RKO (cell line): ENCODE measurements around the gene PCSK1N.

Experiments used
- DNase-seq: peaks from one replicate; pipeline ENCODE4 v3.0.0-alpha.2; 2016; ENCODE audit warnings: low spot score

The PCSK1N gene

GRCh38 chrX:48789366-48790220 lies 45.8 kb downstream of the PCSK1N start:
- no peak for DNase-seq

DNA sequence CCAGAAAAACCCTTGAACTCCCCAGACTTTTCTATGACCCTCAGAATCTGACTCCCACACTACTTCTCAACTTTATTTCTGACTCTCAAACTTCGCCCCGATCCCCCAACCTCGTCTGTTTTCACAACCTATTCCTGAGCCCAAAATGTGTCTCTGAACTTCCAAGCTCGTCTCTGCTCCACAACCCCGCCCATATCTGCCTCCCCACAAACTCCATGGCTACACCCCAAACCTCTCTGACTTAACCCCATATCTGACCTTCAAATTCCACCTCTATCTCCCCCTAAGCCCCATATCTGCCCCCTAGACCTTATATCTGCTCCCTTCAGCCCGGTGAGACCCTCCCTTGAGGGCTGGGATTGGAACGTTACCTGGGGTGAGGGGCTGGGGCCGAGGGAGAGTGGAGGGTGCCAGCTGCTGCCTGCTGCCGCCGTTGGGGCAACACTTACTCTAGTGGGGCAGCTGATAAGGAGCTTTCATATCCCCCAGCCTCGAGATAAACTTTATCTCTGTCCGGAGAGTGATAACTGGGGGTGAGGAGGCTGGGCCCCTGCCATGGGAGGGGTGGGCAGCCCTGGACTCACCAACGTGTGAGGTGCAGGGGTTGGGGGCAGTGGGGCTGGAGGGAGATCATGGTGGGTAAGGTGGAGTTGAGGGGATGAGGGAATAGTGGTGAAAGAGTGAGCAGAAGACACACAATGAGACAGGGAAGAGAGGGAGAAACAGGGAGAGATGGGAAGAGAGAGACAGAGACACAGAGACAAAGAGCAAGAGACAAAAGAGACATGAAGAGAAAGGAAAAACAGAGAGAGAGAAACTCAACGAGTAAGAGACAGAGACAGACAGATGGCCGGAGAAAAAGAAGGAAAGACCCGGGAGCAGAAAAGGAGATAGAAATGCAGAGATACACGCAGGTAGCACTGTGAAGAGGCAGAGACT lies 47.6 kb downstream of the PCSK1N start:
- no peak for DNase-seq

- no peak for DNase-seq
Observed at GRCh38 chrX:48786825-48787504, 48.4 kb downstream of the PCSK1N start.

DNA sequence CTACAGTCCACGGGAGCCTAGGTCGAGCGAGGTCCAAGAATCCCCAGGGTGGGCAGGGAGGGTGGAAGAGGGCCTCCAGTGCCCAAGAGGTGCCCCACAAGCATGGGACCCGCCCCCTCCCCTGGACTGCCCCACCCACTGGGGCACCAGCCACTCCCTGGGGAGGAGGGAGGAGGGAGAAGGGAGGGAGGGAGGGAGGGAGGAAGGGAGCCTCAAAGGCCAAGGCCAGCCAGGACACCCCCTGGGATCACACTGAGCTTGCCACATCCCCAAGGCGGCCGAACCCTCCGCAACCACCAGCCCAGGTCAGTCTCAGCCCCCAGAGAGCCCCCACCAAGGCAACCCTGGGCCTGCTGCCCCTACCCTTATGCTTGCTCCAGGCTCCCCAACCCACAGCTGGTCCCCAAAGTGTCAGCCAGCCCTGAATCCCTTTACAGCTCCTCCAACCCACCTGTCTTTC lies 49.0 kb downstream of the PCSK1N start, which contains the start of gene GATA1:
Gene GATA1 (plus strand): TSS at position 250 of the 460 bp plus-strand sequence. CDS start 4,520 bp downstream, outside the sequence.
- DNase-seq, result no peak

GRCh38 chrX:48785540-48786214 lies 49.7 kb downstream of the PCSK1N start:
- no peak for DNase-seq

DNA sequence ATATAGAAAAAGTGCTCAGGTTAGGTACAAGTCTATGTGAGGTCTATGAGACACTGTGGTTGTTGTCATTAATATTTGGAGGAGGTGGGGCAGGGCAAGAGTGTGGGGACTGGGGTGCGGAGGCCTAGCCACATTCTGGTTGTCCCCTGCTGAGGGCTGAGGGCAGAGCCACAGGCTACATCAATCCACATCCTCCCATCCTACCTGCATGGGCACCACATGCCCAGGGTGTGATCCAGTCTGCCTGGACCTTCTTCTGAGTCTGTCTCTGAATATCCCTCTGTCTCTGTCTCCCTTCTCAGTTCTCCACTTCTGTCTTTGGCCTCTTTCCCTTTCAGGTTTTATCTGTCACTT lies 50.2 kb downstream of the PCSK1N start:
- DNase-seq, result no peak

DNA sequence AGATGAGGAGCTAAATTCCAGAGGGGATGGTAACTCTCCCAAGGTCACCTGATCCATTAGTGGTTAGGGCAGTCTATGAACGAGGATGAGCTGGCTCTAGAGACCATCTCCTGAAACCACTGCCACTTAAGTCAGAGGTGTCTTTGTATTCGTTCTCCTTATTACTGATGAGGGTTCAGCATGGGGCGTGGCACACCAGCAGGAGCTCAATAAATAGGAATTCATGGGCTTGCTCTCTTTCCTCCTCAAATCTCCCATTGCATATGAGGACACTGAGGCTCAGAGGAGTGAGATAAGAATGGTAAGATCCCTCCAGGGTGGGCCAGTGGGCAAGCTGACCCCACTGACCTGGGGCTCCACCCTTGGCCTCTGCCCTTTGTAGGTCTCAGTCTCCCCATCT lies 50.7 kb downstream of the PCSK1N start:
- DNase-seq, result no peak

- no peak for DNase-seq
Observed at GRCh38 chrX:48782795-48783194, 52.6 kb downstream of the PCSK1N start.

DNA sequence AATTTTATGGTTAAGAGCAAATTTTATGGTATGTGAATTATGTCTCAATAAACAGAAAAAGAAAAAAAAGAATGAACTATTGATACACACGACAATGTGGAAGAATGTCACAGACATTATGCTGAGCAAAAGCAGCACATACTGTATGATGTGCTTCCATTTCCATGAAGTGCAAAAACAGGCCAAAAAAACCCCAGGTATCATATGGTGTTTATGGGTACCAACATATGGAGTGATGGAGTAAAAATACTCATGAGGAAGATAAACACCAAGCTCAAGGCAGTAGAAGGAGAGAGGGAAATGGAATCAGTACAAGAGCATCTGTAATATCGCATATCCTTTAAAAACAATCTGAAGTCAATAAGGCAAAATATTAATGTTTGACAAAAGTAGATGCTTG lies 53.2 kb downstream of the PCSK1N start:
- DNase-seq, result no peak

DNA sequence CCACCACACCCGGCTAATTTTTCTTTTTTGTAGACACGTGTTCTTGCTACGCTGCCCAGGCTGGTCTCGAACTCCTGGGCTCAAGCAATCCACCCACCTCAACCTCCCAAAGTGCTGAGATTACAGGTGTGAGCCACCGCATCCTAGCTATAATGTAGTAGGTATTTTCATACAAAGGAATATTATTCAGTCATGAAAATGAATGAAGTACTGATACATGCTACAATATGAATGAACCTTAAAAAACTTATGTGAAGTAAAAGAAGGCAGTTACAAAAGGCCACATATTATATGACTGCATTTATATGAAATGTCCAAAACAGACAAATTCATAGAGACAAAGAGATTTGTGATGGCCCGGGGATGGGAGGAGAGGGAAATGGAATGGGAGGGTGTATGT lies 53.7 kb downstream of the PCSK1N start:
- no peak for DNase-seq
